ENCODE data around the gene ADAMTS12. TPM values are rescaled to one million over a fixed set of nuclear protein-coding genes. Genes with fewer than 3 reads are reported as not detected.

Gene ADAMTS12
- polyA plus RNA-seq, 4 donors, result 0.37 to 2.8 (median 0.54) TPM; not detected in 1

DNA sequence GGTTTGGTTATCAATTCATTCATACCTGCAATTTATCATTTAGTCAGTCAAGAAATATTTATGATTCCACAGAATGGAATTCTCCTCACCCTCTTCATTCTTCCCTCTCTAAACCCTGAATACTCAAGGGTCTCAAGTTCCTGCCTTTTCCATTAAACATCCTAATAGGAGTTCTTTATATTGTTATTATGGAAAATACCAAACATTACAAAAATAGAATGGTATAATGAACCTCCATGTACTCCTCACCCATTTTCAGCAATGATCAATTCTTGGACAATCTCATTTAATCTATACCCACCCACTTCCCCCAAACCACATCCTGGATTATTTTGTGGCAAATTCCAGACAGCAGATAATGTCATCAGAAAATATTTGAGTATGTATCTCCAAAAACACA lies 74.5 kb downstream of the ADAMTS12 start:
- peaks cover 0 to 6% (median 0%) of the 10 kb centered on the region in 3 donors for H3K27me3 ChIP-seq (ENCODE audit: control insufficient read depth in 3 of 3, insufficient read depth in 3 of 3, low read length in 3 of 3)
- no peak for FAIRE-seq
- no peak overlapping the region for H3K4me3 ChIP-seq (ENCODE audit: low read depth in 1 of 3, low read length in 3 of 3)
- H3K9me3 ChIP-seq (ENCODE audit: control insufficient read depth in 2 of 2, insufficient read depth in 1 of 2, low read depth in 1 of 2, low read length in 1 of 2), result peaks cover 0 to 2% of the 10 kb centered on the region in 2 donors
- H3K36me3 ChIP-seq (ENCODE audit: control insufficient read depth in 3 of 3, insufficient read depth in 2 of 3, low read depth in 1 of 3, low read length in 3 of 3), result no peaks in the 10 kb centered on the region
- no peak overlapping the region for H3K27ac ChIP-seq (ENCODE audit: low read depth in 1 of 3, low read length in 2 of 3)
- DNase-seq, result no peak
- no peaks in the 10 kb centered on the region for H3K4me1 ChIP-seq (ENCODE audit: control insufficient read depth in 3 of 3, insufficient read depth in 2 of 3, low read depth in 1 of 3, low read length in 2 of 3)

DNA sequence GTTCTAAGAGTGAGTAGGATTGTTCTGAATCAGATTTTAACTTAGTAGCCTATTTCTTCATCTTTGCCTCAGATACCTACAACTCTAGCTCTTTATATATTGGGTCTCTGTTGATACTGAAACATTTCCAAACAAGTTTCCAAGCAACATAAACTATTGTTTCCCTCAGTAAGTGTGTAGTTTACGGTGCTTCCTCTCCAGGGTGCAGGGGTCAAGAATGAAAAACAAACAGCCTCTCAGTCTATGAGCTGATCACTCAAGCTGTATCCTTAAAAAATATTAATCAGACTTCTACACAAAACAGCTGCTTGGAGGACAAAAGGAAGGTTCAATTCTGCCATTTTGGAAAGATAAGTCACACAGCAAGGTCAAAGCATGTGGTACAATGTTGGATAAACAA lies 75.0 kb downstream of the ADAMTS12 start:
- Histone ChIP-seq H3K27ac (ENCODE audit: low read depth in 1 of 3, low read length in 2 of 3) (no peak overlapping the region), H3K9me3 (ENCODE audit: control insufficient read depth in 2 of 2, insufficient read depth in 1 of 2, low read depth in 1 of 2, low read length in 1 of 2) (peaks cover 0 to 2% of the 10 kb centered on the region in 2 donors), H3K36me3 (ENCODE audit: control insufficient read depth in 3 of 3, insufficient read depth in 2 of 3, low read depth in 1 of 3, low read length in 3 of 3) (no peaks in the 10 kb centered on the region), H3K27me3 (ENCODE audit: control insufficient read depth in 3 of 3, insufficient read depth in 3 of 3, low read length in 3 of 3) (peaks cover 0 to 6% (median 0%) of the 10 kb centered on the region in 3 donors), H3K4me3 (ENCODE audit: low read depth in 1 of 3, low read length in 3 of 3) (no peak overlapping the region), H3K4me1 (ENCODE audit: control insufficient read depth in 3 of 3, insufficient read depth in 2 of 3, low read depth in 1 of 3, low read length in 2 of 3) (no peaks in the 10 kb centered on the region)
- FAIRE-seq (no peak), DNase-seq (no peak)
- WGBS, 3 donors, result 29 to 39% (median 37%) methylated on average over 1 of the region's 1 CpG

DNA sequence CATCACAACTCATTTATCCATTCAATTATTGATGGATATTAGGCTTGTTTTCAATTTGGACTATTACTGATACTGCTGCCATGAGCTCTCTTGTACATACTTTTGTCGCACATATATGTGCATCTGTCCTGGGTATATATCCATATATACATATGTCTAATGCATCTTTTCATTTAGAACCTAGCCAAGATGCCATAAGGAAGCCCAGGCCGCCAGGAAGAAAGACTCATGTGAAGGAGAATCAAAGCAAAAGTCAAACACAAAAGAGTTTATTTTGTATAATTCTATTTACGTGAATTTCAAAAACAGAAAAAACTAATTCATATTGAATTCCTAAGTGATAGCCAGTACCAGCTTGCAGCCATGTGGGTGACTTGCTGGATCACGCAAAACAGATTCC lies 79.0 kb downstream of the ADAMTS12 start:
- H3K36me3 ChIP-seq (ENCODE audit: control insufficient read depth in 3 of 3, insufficient read depth in 2 of 3, low read depth in 1 of 3, low read length in 3 of 3), result no peaks in the 10 kb centered on the region
- DNase-seq (no peak), FAIRE-seq (no peak)
- 81 to 92% (median 86%) methylated on average over 4 of the region's 4 CpGs for WGBS, 3 donors
- peaks cover 0 to 6% (median 0%) of the 10 kb centered on the region in 3 donors for H3K27me3 ChIP-seq (ENCODE audit: control insufficient read depth in 3 of 3, insufficient read depth in 3 of 3, low read length in 3 of 3)
- no peak overlapping the region for H3K27ac ChIP-seq (ENCODE audit: low read depth in 1 of 3, low read length in 2 of 3)
- no peaks in the 10 kb centered on the region for H3K9me3 ChIP-seq (ENCODE audit: control insufficient read depth in 2 of 2, insufficient read depth in 1 of 2, low read depth in 1 of 2, low read length in 1 of 2)
- H3K4me1 ChIP-seq (ENCODE audit: control insufficient read depth in 3 of 3, insufficient read depth in 2 of 3, low read depth in 1 of 3, low read length in 2 of 3), result no peaks in the 10 kb centered on the region
- H3K4me3 ChIP-seq (ENCODE audit: low read depth in 1 of 3, low read length in 3 of 3), result no peak overlapping the region

DNA sequence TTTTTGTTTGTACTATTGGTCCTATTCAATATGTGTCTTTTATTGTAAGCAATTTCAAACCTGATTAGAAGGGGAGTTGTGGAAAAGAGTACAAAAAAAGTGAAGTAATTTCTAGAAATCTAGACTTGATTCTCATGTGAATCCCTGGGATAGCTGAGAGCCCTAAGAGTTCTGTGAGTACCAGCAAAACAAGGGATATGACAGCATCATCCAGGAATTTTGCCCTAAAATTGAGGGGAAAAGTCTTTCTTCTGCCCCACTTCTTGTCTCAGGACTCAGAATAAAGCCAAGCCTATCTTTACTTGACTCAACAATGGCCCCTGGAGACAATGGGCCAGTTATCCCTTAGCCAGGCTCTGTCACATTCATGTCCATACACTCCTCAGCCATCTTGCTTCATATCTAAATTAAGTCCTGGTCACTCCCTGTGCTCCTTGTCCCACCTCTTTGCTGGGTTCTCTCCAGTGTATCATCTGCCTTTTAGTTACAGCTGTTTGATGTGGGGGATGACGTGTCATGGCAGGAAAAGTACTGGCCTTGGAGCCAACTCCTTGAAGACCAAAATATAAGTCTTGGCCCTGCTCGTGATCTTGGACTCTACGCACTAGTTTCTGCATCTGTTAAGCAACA lies 81.2 kb downstream of the ADAMTS12 start:
- H3K36me3 ChIP-seq (ENCODE audit: control insufficient read depth in 3 of 3, insufficient read depth in 2 of 3, low read depth in 1 of 3, low read length in 3 of 3), result no peaks in the 10 kb centered on the region
- 66 to 79% (median 77%) methylated on average over 3 of the region's 3 CpGs for WGBS, 3 donors
- DNase-seq (no peak), FAIRE-seq (no peak)
- H3K27me3 ChIP-seq (ENCODE audit: control insufficient read depth in 3 of 3, insufficient read depth in 3 of 3, low read length in 3 of 3), result peaks cover 0 to 3% (median 0%) of the 10 kb centered on the region in 3 donors
- H3K4me3 ChIP-seq (ENCODE audit: low read depth in 1 of 3, low read length in 3 of 3), result no peak overlapping the region
- peaks cover 0 to 8% (median 0%) of the 10 kb centered on the region in 3 donors for H3K4me1 ChIP-seq (ENCODE audit: control insufficient read depth in 3 of 3, insufficient read depth in 2 of 3, low read depth in 1 of 3, low read length in 2 of 3)
- no peaks in the 10 kb centered on the region for H3K9me3 ChIP-seq (ENCODE audit: control insufficient read depth in 2 of 2, insufficient read depth in 1 of 2, low read depth in 1 of 2, low read length in 1 of 2)
- H3K27ac ChIP-seq (ENCODE audit: low read depth in 1 of 3, low read length in 2 of 3), result no peak overlapping the region

DNA sequence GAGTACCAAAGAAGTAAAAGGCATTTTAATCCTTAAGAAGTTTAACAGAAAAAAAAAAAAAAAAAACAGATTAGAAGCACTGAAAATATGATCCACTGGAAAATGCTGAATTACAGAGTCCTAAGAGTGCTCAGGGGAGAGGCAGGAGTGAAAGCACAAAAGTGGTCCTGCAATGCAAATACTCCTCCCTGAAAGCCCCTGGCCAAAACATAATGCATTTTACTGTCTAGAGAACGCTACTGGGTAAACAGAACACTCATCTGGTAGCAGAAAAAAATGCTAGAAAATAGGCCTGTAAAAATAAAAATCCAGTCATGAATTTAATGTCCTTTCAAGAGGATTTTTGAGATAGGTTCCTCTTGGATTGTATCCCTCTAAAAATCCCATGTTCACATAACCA lies 81.9 kb downstream of the ADAMTS12 start:
- FAIRE-seq (no peak), DNase-seq (no peak)
- H3K9me3 ChIP-seq (ENCODE audit: control insufficient read depth in 2 of 2, insufficient read depth in 1 of 2, low read depth in 1 of 2, low read length in 1 of 2), result no peaks in the 10 kb centered on the region
- 32 to 56% (median 48%) methylated on average over 1 of the region's 1 CpG for WGBS, 3 donors
- no peaks in the 10 kb centered on the region for H3K36me3 ChIP-seq (ENCODE audit: control insufficient read depth in 3 of 3, insufficient read depth in 2 of 3, low read depth in 1 of 3, low read length in 3 of 3)
- H3K4me3 ChIP-seq (ENCODE audit: low read depth in 1 of 3, low read length in 3 of 3), result no peak overlapping the region
- peaks cover 0 to 8% (median 0%) of the 10 kb centered on the region in 3 donors for H3K4me1 ChIP-seq (ENCODE audit: control insufficient read depth in 3 of 3, insufficient read depth in 2 of 3, low read depth in 1 of 3, low read length in 2 of 3)
- H3K27me3 ChIP-seq (ENCODE audit: control insufficient read depth in 3 of 3, insufficient read depth in 3 of 3, low read length in 3 of 3), result peaks cover 0 to 3% (median 0%) of the 10 kb centered on the region in 3 donors
- no peak overlapping the region for H3K27ac ChIP-seq (ENCODE audit: low read depth in 1 of 3, low read length in 2 of 3)

DNA sequence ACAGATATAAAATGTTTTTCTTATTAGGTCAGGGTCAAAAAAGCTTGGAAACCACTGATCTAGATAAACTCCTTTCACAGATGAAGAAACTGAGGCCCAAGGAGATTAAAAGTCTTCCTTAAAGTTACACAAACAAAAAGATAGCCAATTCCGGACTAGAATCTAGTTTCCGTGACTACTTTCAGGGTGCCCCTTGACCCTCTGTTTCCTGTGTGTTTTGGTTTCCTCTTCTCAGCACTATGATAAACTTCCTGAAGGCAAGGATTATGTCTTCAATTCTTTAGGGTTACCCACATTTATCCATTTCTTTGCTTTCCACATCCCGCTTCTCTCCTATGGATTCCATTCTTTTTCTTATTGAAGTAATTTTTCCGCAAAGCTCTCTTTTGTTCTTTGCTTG lies 83.1 kb downstream of the ADAMTS12 start:
- Histone ChIP-seq H3K4me1 (ENCODE audit: control insufficient read depth in 3 of 3, insufficient read depth in 2 of 3, low read depth in 1 of 3, low read length in 2 of 3) (peaks cover 0 to 8% (median 0%) of the 10 kb centered on the region in 3 donors), H3K9me3 (ENCODE audit: control insufficient read depth in 2 of 2, insufficient read depth in 1 of 2, low read depth in 1 of 2, low read length in 1 of 2) (no peaks in the 10 kb centered on the region), H3K27me3 (ENCODE audit: control insufficient read depth in 3 of 3, insufficient read depth in 3 of 3, low read length in 3 of 3) (no peaks in the 10 kb centered on the region), H3K27ac (ENCODE audit: low read depth in 1 of 3, low read length in 2 of 3) (no peak overlapping the region), H3K36me3 (ENCODE audit: control insufficient read depth in 3 of 3, insufficient read depth in 2 of 3, low read depth in 1 of 3, low read length in 3 of 3) (no peaks in the 10 kb centered on the region), H3K4me3 (ENCODE audit: low read depth in 1 of 3, low read length in 3 of 3) (no peak overlapping the region)
- no peak for DNase-seq
- FAIRE-seq, result no peak
- 66 to 79% (median 67%) methylated on average over 4 of the region's 4 CpGs for WGBS, 3 donors

DNA sequence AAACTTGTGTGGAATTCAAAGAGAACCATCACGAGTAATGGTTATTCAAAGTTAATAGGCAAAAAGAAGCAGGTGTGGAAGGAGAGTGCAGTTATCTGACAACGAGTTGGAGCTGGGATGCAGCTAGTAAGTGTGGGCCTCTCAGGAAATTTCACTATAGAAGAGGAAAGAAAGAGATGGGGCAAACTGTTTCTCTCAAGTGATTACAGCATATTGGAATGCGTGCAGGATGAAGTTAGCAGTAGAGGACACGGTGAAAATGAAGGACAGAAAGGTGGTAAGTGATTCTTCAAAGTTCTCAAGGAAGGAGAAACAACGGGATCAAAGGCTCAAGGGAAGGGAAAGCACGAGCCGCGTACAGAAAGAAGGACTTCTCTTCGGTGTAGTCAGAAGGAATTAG lies 84.0 kb downstream of the ADAMTS12 start:
- no peaks in the 10 kb centered on the region for H3K27me3 ChIP-seq (ENCODE audit: control insufficient read depth in 3 of 3, insufficient read depth in 3 of 3, low read length in 3 of 3)
- FAIRE-seq, result no peak
- H3K36me3 ChIP-seq (ENCODE audit: control insufficient read depth in 3 of 3, insufficient read depth in 2 of 3, low read depth in 1 of 3, low read length in 3 of 3), result no peaks in the 10 kb centered on the region
- H3K27ac ChIP-seq (ENCODE audit: low read depth in 1 of 3, low read length in 2 of 3), result no peak overlapping the region
- 78 to 80% (median 79%) methylated on average over 9 of the region's 9 CpGs for WGBS, 3 donors
- DNase-seq, result no peak
- no peaks in the 10 kb centered on the region for H3K9me3 ChIP-seq (ENCODE audit: control insufficient read depth in 2 of 2, insufficient read depth in 1 of 2, low read depth in 1 of 2, low read length in 1 of 2)
- H3K4me3 ChIP-seq (ENCODE audit: low read depth in 1 of 3, low read length in 3 of 3), result no peak overlapping the region
- H3K4me1 ChIP-seq (ENCODE audit: control insufficient read depth in 3 of 3, insufficient read depth in 2 of 3, low read depth in 1 of 3, low read length in 2 of 3), result peaks cover 0 to 8% (median 0%) of the 10 kb centered on the region in 3 donors

DNA sequence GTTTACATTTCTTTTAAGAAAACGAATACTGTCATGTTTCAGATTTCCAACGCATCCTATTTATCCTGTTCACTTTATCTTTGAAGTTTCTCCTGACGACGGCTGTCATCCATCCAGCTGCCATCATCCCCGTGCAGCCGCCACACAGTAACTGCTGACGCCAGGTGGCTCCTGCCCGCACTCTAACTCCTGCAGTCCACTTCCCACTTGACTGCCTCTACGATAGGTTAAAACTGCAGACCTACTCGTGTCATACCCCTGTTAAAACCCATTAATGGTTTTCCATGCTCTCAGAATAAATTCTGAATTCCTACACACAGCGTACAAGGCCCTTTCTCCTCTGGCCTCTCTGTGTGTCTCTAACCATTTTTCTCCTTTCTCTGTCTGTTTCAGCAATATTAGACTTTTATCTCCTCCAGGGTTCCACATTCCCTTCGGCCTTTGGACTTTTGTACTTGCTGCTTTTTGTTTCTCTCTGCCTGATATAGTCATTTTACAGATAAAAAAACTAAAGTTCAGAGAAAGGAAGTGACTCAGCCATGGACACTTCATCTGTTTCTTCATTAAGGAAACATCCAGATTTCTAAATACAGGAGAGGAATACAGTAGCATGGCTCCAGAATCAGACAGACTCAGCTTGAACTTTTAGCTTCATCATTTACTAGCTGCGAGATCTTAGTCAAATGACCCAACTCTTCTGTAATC lies 84.9 kb downstream of the ADAMTS12 start:
- FAIRE-seq (no peak), DNase-seq (peak; percentile 9 to 65)
- no peaks in the 10 kb centered on the region for H3K9me3 ChIP-seq (ENCODE audit: control insufficient read depth in 2 of 2, insufficient read depth in 1 of 2, low read depth in 1 of 2, low read length in 1 of 2)
- H3K4me3 ChIP-seq (ENCODE audit: low read depth in 1 of 3, low read length in 3 of 3), result no peak overlapping the region
- 50 to 76% (median 58%) methylated on average over 13 of the region's 13 CpGs for WGBS, 3 donors
- H3K27me3 ChIP-seq (ENCODE audit: control insufficient read depth in 3 of 3, insufficient read depth in 3 of 3, low read length in 3 of 3), result no peaks in the 10 kb centered on the region
- H3K36me3 ChIP-seq (ENCODE audit: control insufficient read depth in 3 of 3, insufficient read depth in 2 of 3, low read depth in 1 of 3, low read length in 3 of 3), result no peaks in the 10 kb centered on the region
- peak overlapping the region in 1 of 3 donors; percentile 70 for H3K27ac ChIP-seq (ENCODE audit: low read depth in 1 of 3, low read length in 2 of 3)
- H3K4me1 ChIP-seq (ENCODE audit: control insufficient read depth in 3 of 3, insufficient read depth in 2 of 3, low read depth in 1 of 3, low read length in 2 of 3), result peaks cover 0 to 8% (median 0%) of the 10 kb centered on the region in 3 donors
